Inflammatory macrophage treated with lipopolysaccharide for 4 hours (primary cell): Measurements from ENCODE around the gene HOXC6.
A peak's percentile ranks its signal among the peaks of the same experiment; 100 is the strongest.

Experiments used
- DNase-seq: peaks from one replicate; pipeline ENCODE4 v3.0.0-alpha.2; 2020

The HOXC6 gene

GRCh38 chr12:54028314-54029201 lies at the start of gene HOXC6:
HOXC6 (plus strand) TSS chr12:54028440; CDS start chr12:54028522, 82 bp downstream.
- DNase-seq, result no peak

DNA sequence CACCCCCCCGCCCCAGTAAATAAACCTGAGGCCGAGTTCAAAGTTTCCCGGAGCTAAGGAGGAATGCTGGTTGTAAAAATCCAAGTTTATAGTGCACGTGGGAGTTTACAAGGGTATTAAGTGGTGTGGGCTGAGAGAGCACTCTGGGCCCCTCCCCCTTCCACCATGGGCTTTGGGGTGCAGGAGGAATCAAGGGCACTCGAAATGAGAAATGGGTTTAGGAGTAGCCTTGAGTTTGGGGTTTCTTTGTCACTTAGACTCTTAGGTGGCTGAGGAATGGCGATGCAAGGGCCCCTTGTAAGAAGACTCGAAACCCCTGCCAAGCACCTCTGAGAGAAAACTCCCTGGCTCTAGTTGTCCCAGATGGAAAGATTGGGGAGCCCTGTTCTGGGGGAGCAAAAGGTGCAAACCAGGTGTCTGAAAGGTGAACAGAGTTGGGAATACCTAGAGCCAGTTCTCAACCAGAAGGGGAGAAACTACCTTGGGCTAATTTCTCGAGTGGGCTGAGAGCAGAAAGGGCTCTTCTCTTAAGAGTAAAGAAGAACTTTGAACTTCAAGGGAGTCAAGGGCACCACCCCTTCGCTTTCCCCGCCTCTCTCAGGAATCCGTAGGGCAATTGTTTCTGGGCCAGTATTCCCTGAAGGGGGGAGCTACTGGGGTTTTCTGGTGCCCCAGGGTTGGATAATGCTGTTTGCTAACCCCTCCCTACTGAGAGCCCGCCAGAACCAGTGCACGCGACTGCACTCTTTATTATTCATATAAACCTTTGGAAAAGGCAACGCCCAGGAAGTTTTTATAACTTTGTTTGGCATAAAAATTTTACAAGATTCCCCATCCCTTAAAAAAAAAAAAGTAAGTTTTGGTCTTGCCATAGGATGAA lies 49.5 kb upstream of the HOXC6 start:
- no peak for DNase-seq

- DNase-seq, result no peak
These were observed 48.0 kb upstream of the HOXC6 start for GRCh38 chr12:53980104-53980801.

GRCh38 chr12:53980802-53981496 lies 47.3 kb upstream of the HOXC6 start:
- no peak for DNase-seq

DNA sequence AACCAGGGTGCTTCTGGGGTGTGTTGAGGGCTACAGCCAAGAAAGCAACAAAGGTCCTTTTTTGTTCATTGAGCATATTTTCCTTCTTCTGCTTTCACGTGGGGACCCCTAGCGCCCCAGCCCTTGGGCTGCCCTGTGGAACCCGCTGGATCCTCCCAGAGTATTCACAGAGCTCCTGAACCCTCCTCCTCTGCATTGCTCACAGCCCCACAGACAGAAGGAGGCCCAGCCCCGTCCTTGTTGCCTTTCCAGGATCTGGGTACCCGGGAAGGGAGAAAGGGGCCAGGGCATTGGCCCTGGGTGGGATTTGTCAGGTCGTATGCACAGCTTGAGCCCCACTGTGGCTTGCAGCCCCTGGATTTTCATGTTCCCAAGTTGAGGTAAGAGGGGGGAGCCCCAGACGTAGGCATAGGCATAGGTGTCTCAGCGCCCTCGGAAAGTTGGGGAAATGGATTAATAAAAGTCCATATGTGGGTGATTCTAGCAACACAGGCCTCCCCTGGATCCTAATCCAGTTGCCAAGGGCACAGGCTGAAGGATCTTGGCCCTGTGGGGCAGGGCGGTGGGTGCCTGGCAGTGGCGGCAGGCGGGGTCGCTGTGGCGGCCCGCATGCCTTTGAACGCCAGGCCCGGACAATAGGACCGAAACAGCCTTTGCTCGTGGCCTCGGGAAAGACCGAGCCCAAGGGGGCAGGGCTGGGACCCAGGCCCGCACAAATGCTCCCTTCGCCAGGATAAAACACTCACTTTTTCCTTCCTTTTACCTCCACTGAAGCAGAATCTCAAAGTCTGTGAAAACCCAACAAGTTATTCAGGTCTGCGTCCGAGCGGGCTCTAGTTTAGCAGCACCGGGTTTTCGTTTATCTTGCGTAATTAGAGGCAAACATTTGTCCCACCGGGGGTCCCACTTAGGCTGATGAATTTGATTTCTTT lies 46.3 kb upstream of the HOXC6 start:
- DNase-seq, result no peak

GRCh38 chr12:53982648-53983567 lies 45.3 kb upstream of the HOXC6 start:
- DNase-seq, result no peak

GRCh38 chr12:53983568-53983949 lies 44.7 kb upstream of the HOXC6 start:
- DNase-seq, result no peak

DNA sequence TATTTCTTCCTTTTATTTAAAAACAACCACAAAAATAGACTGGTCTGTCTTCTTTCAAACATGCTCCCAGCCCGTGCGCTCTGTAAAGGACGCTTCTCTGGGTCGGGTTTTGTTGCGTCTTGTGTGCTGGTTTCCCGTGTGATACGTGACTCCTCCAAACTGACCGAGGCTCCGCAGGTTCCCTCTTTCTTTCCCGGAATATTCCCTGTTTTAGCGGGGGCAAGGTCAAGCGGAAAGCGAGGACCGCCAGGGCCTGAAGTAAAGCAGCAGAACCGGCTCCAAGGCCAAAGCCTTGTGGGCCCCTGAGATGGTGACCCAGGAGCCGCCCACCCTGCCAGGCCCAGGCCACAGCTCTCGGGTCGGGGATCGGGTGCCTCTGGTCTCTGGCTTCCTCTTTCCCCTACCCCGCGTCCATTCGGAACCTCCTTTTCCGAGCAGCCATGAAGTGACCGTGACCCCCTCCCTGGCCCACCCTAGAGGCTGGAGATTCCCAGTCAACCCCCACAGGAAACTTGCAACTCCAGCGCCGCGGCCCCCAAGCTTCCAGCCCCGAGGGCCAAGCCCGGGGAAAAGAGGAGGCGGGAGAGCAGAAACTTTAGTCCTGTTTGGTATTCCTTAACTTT lies 44.2 kb upstream of the HOXC6 start:
- no peak for DNase-seq

GRCh38 chr12:53984901-53985691 lies 43.1 kb upstream of the HOXC6 start, which contains the start of gene HOXC10:
HOXC10 (plus strand) TSS chr12:53985146; CDS start chr12:53985260, 114 bp downstream.
- peak; percentile 56 for DNase-seq

GRCh38 chr12:53985692-53985993 lies 42.6 kb upstream of the HOXC6 start:
- DNase-seq, result no peak

GRCh38 chr12:53985994-53986685 lies 42.1 kb upstream of the HOXC6 start:
- no peak for DNase-seq

GRCh38 chr12:53986686-53987483 lies 41.4 kb upstream of the HOXC6 start:
- no peak for DNase-seq

GRCh38 chr12:53987787-53988230 lies 40.4 kb upstream of the HOXC6 start:
- DNase-seq, result no peak

DNA sequence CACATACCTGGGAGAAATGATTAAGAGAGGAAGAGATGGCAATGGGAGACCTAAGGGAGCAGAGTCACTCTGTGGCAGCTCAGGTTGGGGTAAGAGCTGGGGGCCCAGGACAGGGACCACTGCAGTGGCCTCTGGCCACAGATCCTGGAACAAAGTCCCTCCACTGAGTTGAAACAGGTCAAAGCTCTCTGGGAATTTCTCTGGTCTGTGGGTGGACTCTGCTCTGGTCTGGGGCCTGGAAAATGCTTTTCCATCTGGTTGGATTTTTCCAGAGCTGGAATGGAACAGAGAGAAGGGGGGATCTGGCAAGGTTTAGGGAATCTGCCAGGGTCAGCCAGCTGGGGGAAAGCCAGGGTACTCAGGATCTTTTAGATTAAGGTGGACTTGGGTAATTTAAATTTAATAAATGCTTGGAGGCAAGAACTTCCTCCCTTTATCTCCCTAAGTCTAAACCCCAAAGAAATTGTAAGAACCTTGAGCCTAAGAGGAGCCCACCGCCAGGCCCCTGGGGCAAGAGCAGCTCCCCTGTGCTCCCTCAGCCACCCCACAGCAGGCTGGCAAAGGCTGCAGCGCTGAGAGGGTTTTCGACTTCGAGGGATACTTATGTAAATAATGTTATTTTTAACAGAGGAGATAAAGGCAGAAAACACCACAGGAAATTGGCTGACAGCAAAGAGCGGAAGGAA lies 39.6 kb upstream of the HOXC6 start:
- DNase-seq, result no peak

- DNase-seq, result peak; percentile 47
These were observed 38.8 kb upstream of the HOXC6 start for GRCh38 chr12:53989227-53990113.
